Sciatic nerve (tissue), 2 donors: Measurements from ENCODE around the gene STRN. TPM values are rescaled to one million over a fixed set of nuclear protein-coding genes. Genes with fewer than 3 reads are reported as not detected.
"Not testable (repeated sequence)": the region's sequence is repeated elsewhere in the genome, so short reads cannot be mapped to it uniquely, and the experiment has no call there.

ENCODE experiments used
- ATAC-seq: fragments of 200-7000 bp; cut with Tn5 transposase; one replicate; pipeline ENCODE4 v1.9.1; 2020; ENCODE audit warnings: mild to moderate bottlenecking, moderate library complexity
- DNase-seq: peaks from one replicate; pipeline ENCODE4 v3.0.0-alpha.2; 2020; ENCODE audit warnings: low spot score
- intact Hi-C: fragments of 100-400 bp; cut with DNase I; formaldehyde crosslinking; loops from one replicate; pipeline ENCODE4 v1.14.2; 2022
- total RNA-seq: library from RNA; stranded (reverse); fragmentation: NEBNext Ultra II Directional; extraction: Animal tissue kit (Norgen Biotek cat#: 25700); gene quantifications from one replicate; pipeline ENCODE4 v1.2.1, GENCODE V29; 2021
- donor health status: DM: no; HTN: no; CAD: no.
- donor health status: DM: no; HTN: no; CAD: no.

STRN gene, protein sequence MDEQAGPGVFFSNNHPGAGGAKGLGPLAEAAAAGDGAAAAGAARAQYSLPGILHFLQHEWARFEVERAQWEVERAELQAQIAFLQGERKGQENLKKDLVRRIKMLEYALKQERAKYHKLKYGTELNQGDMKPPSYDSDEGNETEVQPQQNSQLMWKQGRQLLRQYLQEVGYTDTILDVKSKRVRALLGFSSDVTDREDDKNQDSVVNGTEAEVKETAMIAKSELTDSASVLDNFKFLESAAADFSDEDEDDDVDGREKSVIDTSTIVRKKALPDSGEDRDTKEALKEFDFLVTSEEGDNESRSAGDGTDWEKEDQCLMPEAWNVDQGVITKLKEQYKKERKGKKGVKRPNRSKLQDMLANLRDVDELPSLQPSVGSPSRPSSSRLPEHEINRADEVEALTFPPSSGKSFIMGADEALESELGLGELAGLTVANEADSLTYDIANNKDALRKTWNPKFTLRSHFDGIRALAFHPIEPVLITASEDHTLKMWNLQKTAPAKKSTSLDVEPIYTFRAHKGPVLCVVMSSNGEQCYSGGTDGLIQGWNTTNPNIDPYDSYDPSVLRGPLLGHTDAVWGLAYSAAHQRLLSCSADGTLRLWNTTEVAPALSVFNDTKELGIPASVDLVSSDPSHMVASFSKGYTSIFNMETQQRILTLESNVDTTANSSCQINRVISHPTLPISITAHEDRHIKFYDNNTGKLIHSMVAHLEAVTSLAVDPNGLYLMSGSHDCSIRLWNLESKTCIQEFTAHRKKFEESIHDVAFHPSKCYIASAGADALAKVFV
- 38.9 TPM for total RNA-seq

DNA sequence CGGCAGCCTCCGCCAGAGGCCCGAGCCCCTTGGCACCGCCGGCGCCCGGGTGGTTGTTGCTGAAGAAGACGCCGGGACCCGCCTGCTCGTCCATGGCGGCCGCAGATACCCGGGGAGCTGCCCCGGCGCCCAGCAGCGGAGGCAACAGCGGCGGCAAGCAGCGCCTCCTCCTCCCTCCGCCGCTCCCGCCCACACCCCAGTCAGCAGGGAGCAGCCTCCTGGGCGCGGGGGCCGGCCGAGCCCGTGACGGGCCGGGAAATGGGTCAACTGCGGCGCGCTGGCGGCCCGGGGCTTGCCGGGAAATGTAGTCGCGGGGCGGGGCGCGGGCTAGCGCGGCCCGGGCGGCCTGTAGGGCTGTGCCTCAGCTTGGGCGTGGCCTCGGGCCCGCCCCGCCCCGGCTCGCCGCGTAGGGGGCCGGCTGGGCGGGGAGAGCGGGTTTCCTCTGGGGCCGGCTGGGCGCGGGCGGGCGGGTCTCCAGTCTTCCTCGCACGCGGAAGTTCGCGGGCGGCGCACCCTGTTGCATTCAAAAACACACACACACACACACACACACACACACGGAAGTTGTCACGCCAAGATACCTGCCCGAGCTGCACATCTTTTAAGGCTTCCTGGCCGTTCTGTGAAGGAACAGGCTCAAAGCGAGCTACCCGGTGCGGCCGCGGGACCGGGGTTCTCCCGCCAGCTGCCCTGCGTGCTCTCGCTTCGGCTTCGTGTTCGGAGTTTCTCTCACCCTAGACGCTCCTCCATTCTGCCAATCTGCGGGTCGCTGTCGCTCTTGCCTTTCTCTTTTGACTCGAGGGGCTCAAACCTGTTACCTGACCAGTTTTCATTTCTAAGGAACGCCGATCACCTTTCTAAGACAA, at the start of gene STRN:
Gene STRN, minus strand, starts transcription at position 167 of the 866 bp plus-strand sequence. Its CDS starts 73 bp downstream, at position 94.
- intact Hi-C loops, result no loop called here
- ATAC-seq (peak; percentile 99), DNase-seq (peak; percentile 97)

DNA sequence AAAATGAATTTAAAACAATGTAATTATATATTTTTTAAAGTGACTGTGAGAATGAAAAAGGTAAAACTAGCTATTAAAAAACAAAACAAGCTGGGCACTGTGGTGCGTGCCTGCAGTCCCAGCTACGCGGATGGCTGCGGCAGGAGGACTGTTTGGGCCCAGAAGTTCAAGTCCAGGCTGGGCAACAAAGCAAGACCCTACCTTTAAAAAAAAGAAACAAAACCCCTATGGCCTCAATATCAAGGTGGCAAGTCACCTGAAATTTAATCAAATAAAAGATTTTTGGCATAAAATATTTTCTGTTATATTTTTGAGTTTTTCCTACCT, 46.9 kb upstream of the STRN start:
- intact Hi-C loops, result no loop called here
- no peak for ATAC-seq

DNA sequence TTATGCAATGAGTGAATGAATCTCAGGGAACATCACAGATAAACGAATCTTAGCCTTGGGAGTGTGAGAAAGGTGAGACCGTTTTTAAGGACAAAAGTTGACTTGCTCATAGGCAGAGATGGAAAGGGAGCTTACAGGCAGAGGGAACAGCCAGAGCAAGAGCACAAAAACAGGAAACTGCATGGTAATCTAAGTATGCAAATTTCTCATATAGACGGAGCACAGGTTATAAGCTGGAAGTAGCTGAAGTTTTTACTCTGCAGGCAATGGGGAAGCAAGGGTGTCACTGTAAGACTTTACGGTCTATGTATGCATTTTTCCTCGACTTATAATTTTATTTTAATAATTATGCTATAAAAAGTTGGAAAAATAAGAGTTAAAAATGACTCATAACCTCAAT, 44.8 kb upstream of the STRN start:
- no peak for ATAC-seq
- no peak for DNase-seq
- intact Hi-C loops, result no loop called here

More for the DNA sequence above, 46.9 kb upstream of the STRN start:
- no peak for DNase-seq

DNA sequence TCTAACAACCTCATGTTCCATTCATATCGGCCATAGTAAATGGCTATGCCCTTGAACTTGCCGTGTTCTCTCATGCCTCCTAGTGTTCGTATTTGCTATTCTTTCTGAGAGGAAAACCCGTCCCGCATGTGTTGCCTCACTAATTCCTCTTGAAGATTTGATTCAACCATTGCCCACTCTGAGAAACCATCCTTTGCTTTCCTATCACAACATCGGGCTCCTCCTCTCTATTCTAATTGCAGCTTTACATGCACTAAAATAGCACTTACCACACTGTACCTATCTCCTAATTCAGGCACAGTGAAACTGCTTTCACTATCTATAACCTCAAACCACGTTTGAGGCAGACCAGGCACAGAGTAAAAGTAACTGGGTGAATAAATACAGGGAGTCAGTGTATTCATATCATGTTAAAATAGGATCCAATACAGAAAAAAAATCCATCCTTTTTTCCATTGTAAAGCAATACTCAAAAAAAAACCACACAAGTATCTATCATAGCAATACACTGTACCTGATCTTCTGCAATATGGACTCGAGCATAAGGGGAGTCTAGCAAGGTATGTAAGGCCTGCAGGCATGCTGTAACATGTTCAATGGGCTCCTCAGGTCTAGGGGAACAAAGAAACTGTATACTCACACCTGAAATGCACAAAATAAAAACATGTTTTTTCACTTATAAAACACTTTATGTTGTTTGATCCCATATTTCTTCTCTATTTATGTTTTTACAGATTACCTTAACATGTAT, 39.0 kb upstream of the STRN start:
- intact Hi-C loops, result no loop called here
- no peak for ATAC-seq
- no peak for DNase-seq

DNA sequence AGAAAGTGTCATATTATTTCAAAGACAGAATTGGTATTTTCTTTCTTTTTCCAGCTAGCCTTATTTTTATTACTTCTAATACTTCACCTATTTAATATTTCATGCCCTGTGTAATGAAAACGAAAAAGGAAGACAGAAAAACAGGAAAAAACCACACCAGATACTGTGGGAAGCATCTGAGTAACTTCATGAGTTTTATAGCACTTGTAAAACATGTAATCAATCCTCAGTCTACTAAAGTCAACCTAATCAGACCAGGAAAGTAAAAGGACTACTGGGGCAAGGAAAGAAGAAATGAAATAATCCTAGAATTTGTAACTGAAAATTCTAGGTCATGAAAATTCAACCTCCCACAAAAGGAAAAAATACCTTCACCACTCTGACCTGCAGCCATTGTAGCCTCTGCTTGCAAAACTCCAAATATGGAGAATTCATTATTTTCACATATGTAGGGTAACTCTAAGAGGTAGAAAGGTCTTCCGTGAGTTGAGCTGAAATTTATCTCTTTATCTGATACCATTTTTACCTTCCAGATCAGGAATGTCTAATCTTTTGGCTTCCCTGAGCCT, 34.7 kb upstream of the STRN start:
- DNase-seq (no peak), ATAC-seq (no peak)
- intact Hi-C loops, result no loop called here

DNA sequence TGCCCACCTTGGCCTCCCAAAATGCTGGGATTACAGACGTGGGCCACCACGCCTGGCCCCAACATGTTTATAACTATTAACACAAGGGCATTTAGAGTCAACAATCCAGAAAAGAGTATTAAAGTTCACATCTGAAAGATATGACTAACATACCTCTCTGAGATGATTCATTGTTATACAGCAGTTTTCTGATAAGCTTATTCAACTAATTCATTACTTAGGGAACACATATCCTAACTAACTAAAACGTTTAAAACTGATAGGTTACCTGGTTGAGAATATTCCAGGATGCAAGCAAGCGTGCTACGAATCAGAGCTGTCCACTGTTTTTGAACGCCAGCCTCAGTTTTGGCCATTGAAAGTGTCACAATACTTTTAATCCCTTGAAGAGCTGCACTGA, 34.0 kb upstream of the STRN start:
- intact Hi-C loops, result no loop called here
- DNase-seq, result no peak
- no peak for ATAC-seq

DNA sequence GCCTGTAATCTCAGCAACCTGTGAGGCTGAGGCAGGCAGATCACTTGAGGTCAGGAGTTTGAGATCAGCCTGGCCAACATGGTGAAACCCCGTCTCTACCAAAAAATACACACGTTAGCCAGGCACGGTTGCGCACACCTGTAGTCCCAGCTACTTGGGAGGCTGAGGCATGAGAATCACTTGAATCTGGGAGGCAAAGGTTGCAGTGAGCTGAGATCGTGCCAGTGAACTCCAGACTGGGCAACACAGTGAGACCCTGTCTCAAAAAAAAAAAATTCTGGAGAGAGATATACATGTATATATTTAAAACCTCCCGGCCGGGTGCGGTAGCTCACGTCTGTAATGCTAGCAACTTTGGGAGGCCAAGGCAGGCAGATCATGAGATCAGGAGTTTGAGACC, 33.1 kb upstream of the STRN start:
- DNase-seq, intact Hi-C loops, ATAC-seq: not testable (repeated sequence)

DNA sequence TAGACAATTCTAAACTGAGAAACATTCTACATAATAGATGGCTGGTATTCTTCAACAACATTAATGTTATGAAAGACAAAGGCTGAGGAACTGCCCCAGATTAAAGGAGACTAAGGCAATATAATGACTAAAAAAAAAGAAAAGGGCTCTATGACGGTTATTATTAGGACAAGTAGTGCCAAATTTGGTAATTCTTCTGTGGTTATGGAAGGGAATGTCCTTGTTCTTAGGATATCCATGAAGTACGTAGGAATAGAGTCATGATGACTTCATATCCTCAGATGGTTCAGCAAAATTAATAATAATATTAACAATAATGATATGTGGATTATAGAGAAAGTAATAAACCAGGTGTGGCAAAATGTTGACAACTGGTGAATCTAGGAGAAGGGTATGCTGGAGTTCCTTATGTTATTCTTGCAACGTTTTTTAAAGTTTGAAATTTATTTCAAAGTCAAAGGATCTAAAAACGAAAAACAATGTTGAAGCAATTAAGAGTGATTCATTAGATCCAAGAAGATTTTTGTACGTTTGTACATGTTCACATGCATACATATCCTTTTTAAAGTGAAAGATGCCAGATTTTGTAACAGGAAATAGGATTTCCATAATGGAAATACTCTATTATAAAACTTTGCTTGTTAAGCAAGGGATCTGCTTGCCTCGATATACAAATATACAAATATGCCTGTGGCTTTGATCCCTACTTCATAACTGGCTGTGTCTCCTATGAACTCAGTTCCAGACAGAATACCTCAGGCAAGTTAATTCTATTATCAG, 27.7 kb upstream of the STRN start:
- intact Hi-C loops, result no loop called here
- DNase-seq (no peak), ATAC-seq (no peak)

DNA sequence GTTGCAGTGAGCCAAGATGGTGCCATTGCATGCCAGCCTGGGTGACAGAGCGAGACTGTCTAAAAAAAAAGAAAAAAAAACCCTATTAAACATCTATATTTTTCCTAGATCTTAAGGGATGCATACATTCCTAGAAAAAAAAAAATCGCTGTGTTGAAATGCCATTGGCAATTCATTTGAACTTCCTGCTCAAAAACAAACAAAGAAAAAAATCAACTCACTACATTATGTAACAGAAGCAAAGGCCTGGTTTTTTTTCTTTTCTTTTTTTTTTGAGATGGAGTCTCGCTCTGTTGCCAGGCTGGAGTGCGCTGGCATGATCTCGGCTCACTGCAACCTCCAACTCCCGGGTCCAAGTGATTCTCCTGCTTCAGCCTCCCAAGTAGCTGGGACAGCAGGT, 21.7 kb upstream of the STRN start:
- DNase-seq (no peak), ATAC-seq (no peak)
- intact Hi-C loops, result no loop called here

DNA sequence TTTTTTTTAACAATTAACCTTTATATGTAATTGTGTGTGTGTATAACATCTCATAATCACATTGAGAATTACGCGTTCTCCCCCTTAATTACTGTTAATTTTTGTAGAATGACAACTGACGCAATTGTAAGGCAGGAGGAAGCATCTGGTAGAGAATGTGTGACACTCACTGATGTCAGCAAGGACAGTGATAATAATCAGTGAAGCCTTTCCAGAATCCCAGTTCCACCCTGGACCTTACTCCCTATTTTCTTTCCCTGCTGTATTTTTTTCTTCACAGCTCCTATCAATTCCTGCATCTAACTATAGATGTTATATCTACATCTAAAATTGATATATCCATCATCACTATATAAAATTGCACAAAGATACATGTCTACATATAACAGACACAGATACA, 16.1 kb upstream of the STRN start:
- ATAC-seq (no peak), DNase-seq (no peak)
- intact Hi-C loops, result no loop called here

DNA sequence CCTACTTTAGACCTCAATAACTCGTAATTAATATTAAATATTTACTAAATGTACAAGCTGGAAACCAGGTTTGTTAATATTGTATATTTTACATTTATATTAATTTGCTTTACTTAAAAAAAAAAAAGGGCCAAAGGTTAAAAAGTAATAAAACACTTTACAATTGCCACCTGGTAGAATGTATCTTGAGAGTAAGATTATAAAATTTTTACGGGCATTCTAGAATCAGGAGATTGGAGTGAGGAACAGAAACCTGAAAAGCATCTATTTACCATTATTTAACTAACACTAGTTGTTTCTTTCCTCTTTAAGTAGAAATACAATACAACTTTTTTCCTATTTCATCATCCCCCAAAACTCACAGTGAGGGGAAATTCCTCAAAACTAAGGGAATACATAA, 15.6 kb upstream of the STRN start:
- intact Hi-C loops, result no loop called here
- no peak for ATAC-seq

DNA sequence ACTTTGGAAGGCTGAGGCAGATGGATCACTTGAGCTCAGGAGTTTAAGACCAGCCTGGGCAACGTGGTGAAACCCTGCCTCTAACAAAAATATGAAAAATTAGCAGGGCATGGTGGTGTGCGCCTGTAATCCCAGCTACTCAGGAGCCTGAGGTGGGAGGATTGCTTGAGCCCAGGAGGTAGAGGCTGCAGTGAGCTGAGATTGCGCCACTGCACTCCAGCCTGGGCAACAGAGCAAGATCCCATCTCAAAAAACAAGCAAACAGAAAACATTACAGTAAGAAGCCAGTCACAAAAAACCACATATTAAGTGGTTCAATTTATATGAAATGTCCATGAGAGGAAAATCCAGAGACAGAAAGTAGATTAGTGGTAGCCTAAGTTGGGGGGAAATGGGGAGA, 12.7 kb upstream of the STRN start:
- DNase-seq, ATAC-seq, intact Hi-C loops: not testable (repeated sequence)

More for the DNA sequence above, 15.6 kb upstream of the STRN start:
- no peak for DNase-seq

DNA sequence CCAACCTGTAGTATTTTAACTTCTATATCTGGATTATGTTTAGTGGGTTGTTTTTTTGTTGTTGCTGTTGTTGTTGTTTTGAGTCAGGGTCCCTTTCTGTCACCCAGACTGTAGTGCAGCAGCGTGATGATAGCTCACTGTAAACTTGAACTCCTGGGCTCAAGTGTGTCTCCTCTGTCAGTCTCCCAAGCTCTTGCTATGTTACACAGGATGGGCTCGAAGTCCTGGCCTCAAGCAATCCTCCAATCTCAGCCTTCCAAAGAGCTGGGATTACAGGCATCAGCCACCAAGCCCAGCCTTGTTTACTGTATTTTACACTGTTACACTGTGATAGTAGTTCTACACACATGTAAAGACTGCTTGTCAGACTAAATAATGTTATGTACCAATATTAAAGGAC, 9.7 kb upstream of the STRN start:
- ATAC-seq (no peak), DNase-seq (no peak)
- intact Hi-C loops, result no loop called here

DNA sequence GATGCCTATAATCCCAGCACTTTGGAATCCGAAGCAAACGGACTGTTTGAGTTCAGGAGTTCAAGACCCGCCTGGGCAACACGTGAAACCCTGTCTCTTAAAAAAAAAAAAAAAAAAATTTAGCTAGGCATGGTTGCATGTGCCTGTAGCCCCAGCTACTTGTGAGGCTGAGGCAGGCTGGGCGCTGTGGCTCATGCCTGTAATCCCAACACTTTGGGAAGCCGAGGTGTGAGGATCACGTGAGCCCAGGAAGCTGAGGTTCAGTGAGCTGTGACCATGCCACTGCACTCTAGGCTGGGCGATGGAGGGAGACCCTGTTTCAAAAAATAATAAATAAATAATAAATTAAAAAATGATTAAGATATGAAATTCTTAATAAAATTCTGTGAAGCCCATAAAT, 9.0 kb upstream of the STRN start:
- DNase-seq (no peak), ATAC-seq (no peak)
- intact Hi-C loops, result no loop called here

DNA sequence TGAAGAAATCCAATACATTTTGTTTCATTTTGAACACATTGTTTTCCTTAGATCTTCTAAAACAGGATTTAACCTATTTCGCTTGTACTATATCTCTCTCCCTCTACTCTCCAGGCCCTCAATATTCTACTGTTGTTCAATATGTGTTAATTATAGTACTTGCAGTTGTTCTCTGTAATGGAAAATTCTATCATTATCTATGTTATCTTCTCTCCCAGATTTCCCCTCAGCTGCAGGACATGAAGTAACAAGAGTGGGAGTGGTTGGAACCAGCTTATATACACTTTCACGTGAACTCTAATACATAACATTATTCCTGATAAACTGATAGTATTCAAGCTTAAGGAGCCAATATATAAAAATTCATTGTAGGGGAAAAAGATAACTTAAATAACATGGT, 7.0 kb upstream of the STRN start:
- intact Hi-C loops, result no loop called here
- DNase-seq, result no peak
- ATAC-seq, result no peak

DNA sequence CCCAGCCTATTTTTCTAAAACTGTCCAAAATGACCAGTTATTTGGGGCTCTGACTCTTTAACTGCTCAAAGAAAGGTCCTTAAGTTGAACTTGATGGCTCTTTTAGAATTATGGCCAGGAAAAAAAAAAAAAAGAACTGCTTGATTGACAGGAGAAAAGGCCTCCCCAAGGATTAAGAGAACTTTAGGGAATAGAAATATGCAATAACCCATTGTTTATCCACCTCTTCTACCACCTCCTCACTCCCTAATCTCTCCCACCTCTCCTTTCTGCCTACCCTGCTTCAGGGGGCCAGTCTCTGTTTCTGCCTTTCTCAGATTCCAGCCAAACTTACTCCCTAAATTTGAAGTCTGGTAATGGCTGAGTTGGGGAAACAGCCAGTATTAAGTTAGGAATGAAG, 5.7 kb upstream of the STRN start:
- ATAC-seq (no peak), DNase-seq (no peak)
- intact Hi-C loops, result no loop called here

DNA sequence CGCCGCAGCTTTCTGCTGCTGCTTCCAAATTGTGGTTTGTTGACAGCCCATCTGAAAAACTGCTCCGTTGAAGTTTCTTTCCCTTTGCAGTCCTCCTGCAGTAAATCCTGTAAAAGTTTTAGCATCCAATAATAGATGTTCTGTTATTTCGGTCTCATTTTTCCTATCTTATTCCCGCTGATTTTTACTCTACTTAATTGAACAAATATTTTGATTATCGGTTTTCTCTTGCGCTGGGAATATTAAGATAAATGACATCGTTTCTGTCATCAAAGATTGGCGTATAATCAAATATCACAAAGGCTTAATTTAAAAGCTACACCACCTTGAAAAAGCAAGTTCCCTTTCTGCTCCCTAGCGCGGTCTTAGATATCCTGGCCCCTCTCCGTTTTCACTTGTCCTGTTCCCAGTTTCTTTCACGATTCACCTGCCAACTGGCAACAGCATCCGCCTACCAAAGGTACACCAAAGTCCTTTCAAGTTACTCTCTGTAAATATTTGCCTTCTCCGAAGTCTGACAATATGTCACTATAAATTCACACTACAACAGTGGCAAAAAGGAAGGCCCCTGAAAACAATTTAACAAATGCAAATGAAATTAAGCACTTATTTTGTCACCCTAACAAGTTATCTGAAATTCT, 1.0 kb upstream of the STRN start:
- ATAC-seq (no peak), DNase-seq (no peak)
- intact Hi-C loops, result no loop called here
